Liver (tissue), 3 donors: ENCODE data around the gene CSPG4.
"Not testable (repeated sequence)": the region's sequence is repeated elsewhere in the genome, so short reads cannot be mapped to it uniquely, and the experiment has no call there.

Source experiments
- CTCF ChIP-seq: fragments of 150-350 bp; IDR thresholded peaks from 2 replicates; pipeline ENCODE4 v1.5.1; 2017; ENCODE audit warnings: improper control_type of control experiment, low read depth, low read length; ENCODE audit not compliant: missing input control
- REST ChIP-seq: IDR thresholded peaks from 2 replicates; pipeline ENCODE4 v1.6.1; 2016; ENCODE audit warnings: antibody characterized with exemption, mild to moderate bottlenecking
- TAF1 ChIP-seq: conservative IDR thresholded peaks from 2 replicates; pipeline ENCODE4 v1.6.1; 2016; ENCODE audit warnings: antibody characterized with exemption, mild to moderate bottlenecking
- donor health status: healthy.
- donor health status: healthy.

GRCh38 chr15:75754871-75755270 is 42.2 kb upstream of the CSPG4 start:
- not testable (repeated sequence) for TF ChIP-seq REST, TAF1, CTCF
